Tibial nerve (tissue), 4 donors: ENCODE data around the gene SP140L. TPM values are rescaled to one million over a fixed set of nuclear protein-coding genes. Genes with fewer than 3 reads are reported as not detected.

ENCODE experiments used
- DNase-seq, 2 donors: peaks; one replicate each; pipeline ENCODE4 v3.0.0-alpha.2; 2019; ENCODE audit warnings: low spot score in 2 of 2
- H3K27ac ChIP-seq, 4 donors: fragments of 200-600 bp; sonication (generic) in 3 of 4; one replicate each; pipeline ENCODE4 v1.5.1; 2017 to 2019; ENCODE audit warnings: mild to moderate bottlenecking in 1 of 4
- H3K27me3 ChIP-seq, 2 donors: fragments of 200-600 bp; sonication (generic) in 1 of 2; one replicate each; pipeline versions ENCODE4 v1.5.1 to v1.6.0; 2017 to 2019
- H3K36me3 ChIP-seq, 3 donors: fragments of 200-600 bp; sonication (generic); one replicate each; pipeline ENCODE4 v1.5.1; 2018 to 2019
- H3K4me1 ChIP-seq, 4 donors: fragments of 200-600 bp; sonication (generic) in 3 of 4; one replicate each; pipeline ENCODE4 v1.5.1; 2017 to 2019
- H3K4me3 ChIP-seq, 4 donors: fragments of 200-600 bp; sonication (generic) in 3 of 4; one replicate each; pipeline ENCODE4 v1.5.1; 2017 to 2019; ENCODE audit warnings: mild to moderate bottlenecking in 1 of 4, moderate library complexity in 1 of 4
- H3K9me3 ChIP-seq, 4 donors: fragments of 200-600 bp; sonication (generic) in 3 of 4; one replicate each; pipeline ENCODE4 v1.5.1; 2017 to 2019
- EP300 ChIP-seq, 2 donors: sonication (generic); formaldehyde crosslinking; IDR thresholded peaks; one replicate each; pipeline ENCODE4 v1.6.1; 2017; ENCODE audit warnings: antibody characterized with exemption in 2 of 2, mild to moderate bottlenecking in 1 of 2
- POLR2A ChIP-seq, 2 donors: fragments of 450-650 bp; IDR thresholded peaks; one replicate each; pipeline ENCODE4 v1.6.1; 2017; ENCODE audit warnings: antibody characterized with exemption in 2 of 2, mild to moderate bottlenecking in 2 of 2, moderate library complexity in 2 of 2
- WGBS, 2 donors: methylation state at CpG; one replicate each; pipeline ENCODE4 v1.1.5; 2018; 5-methylcytosine and 5-hydroxymethylcytosine counted together
- total RNA-seq, 4 donors: library from RNA; depleted of rRNA; stranded (reverse); fragments of >200 nt; gene quantifications; one replicate each; pipeline ENCODE4 v1.1.0, GENCODE V29; 2016
- TF ChIP-seq, protein P1 (sequence below), 5 experiments: fragments of 200-600 bp in 3 of 5; fragments of 450-650 bp in 2 of 5; sonication (generic) in 3 of 5; IDR thresholded peaks; one replicate each; pipeline ENCODE4 v1.5.1; 2016 to 2019; ENCODE audit warnings: antibody characterized with exemption in 5 of 5, mild to moderate bottlenecking in 3 of 5, moderate library complexity in 2 of 5

SP140L gene
- total RNA-seq, 4 donors from 2014 or later: 10.7 to 24.3 (median 12.9) TPM

DNA sequence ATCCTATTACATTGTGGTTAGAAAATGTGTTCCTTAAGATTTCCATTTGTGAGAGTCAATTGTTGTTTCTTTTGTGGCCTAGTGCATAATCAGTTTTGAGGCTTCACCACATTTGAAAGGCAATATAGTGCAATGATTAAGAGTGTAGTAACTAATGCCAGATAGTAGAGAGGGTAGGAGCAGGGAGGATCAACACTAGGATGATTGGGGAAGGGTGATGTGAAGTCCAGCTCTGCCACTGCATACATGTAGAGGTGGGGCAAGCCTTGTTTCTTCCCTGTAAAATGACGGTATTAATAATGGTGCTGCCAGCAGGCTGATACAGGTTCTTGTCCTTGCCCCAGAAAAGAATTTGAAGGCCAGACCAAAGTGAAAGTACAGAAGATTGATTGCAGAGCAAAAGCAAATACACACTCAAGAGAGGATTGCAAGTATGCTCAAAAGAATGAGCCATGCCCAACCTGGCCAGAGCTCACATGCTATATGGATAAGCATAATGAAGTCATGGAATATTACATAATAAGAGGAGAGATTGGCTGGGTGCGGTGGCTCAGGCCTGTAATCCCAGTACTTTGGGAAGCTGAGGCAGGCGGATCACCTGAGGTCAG, 97.0 kb downstream of the SP140L start:
- no peaks in the 10 kb centered on the region for H3K27me3 ChIP-seq
- H3K36me3 ChIP-seq: peaks cover 0 to 23% (median 12%) of the 10 kb centered on the region in 3 donors
- H3K4me3 ChIP-seq: peak overlapping the region in 1 of 4 donors; percentile 1
- H3K9me3 ChIP-seq: peaks cover 0 to 5% (median 1%) of the 10 kb centered on the region in 4 donors
- H3K4me1 ChIP-seq: peaks cover 0 to 73% (median 19%) of the 10 kb centered on the region in 4 donors
- 88 to 94% methylated on average over 3 of the region's 3 CpGs for WGBS, 2 donors
- DNase-seq: no peak
- no peak for TF ChIP-seq EP300 (IDR thresholded peaks at IDR 0.05)
- no peak for TF ChIP-seq POLR2A (IDR thresholded peaks at IDR 0.05)
- TF ChIP-seq, protein P1, sequence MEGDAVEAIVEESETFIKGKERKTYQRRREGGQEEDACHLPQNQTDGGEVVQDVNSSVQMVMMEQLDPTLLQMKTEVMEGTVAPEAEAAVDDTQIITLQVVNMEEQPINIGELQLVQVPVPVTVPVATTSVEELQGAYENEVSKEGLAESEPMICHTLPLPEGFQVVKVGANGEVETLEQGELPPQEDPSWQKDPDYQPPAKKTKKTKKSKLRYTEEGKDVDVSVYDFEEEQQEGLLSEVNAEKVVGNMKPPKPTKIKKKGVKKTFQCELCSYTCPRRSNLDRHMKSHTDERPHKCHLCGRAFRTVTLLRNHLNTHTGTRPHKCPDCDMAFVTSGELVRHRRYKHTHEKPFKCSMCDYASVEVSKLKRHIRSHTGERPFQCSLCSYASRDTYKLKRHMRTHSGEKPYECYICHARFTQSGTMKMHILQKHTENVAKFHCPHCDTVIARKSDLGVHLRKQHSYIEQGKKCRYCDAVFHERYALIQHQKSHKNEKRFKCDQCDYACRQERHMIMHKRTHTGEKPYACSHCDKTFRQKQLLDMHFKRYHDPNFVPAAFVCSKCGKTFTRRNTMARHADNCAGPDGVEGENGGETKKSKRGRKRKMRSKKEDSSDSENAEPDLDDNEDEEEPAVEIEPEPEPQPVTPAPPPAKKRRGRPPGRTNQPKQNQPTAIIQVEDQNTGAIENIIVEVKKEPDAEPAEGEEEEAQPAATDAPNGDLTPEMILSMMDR (IDR thresholded peaks at IDR 0.05): no peak
- peak overlapping the region in 1 of 4 donors; percentile 11 for H3K27ac ChIP-seq

DNA sequence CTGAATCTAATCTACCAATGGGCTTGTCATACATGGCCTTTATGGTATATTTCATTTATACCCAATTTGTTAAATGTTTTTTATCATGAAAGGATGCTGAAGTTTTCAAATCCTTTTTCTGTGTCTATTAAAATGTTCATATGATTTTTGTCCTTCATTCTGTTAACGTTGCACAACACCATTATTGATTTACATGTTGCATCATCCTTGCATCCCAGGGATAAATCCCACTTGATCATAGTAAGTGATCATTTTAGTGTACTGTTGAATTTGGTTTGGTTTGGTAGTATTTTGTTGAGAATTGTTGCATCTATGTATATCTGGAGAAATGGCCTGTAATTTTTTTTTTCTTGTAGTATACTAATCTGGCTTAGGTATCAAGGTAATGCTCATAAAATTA, 98.4 kb downstream of the SP140L start:
- peaks cover 0 to 17% (median 6%) of the 10 kb centered on the region in 4 donors for H3K9me3 ChIP-seq
- H3K27ac ChIP-seq: no peak overlapping the region
- TF ChIP-seq, protein P1 (IDR thresholded peaks at IDR 0.05): no peak
- TF ChIP-seq POLR2A (IDR thresholded peaks at IDR 0.05): no peak
- TF ChIP-seq EP300 (IDR thresholded peaks at IDR 0.05): no peak
- H3K4me1 ChIP-seq: peaks cover 0 to 60% (median 11%) of the 10 kb centered on the region in 4 donors
- H3K36me3 ChIP-seq: peaks cover 0 to 37% (median 16%) of the 10 kb centered on the region in 3 donors
- no peak for DNase-seq
- no peak overlapping the region for H3K4me3 ChIP-seq
- no peaks in the 10 kb centered on the region for H3K27me3 ChIP-seq
- WGBS, 2 donors: 71 to 79% methylated on average over 1 of the region's 1 CpG

DNA sequence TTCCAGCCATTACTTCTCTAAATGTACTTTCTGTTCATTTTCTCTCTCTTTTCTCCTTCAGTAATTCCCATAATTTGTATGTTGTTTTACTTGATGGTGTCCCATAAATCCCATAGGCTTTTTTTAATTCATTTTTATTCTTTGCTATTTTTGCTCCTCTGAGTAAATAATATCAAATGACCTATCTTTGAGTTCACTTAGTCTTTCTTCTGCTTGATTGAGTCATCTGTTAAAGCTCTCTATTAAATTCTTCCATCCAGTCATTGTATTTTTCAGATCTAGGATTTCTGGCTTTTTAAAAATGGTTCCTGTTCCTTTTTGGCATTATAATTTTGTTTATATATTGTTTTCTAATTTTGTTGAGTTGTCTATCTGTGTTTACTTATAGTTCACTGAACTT, 102.5 kb downstream of the SP140L start:
- Histone ChIP-seq H3K4me1 (peaks cover 0 to 31% (median 4%) of the 10 kb centered on the region in 4 donors), H3K27ac (no peak overlapping the region), H3K27me3 (no peaks in the 10 kb centered on the region), H3K9me3 (peaks cover 0 to 24% (median 6%) of the 10 kb centered on the region in 4 donors), H3K4me3 (no peak overlapping the region), H3K36me3 (peaks cover 0 to 54% (median 16%) of the 10 kb centered on the region in 3 donors)
- DNase-seq: no peak
- TF ChIP-seq EP300 (IDR thresholded peaks at IDR 0.05) (no peak), POLR2A (IDR thresholded peaks at IDR 0.05) (no peak)
- TF ChIP-seq, protein P1 (IDR thresholded peaks at IDR 0.05): no peak

DNA sequence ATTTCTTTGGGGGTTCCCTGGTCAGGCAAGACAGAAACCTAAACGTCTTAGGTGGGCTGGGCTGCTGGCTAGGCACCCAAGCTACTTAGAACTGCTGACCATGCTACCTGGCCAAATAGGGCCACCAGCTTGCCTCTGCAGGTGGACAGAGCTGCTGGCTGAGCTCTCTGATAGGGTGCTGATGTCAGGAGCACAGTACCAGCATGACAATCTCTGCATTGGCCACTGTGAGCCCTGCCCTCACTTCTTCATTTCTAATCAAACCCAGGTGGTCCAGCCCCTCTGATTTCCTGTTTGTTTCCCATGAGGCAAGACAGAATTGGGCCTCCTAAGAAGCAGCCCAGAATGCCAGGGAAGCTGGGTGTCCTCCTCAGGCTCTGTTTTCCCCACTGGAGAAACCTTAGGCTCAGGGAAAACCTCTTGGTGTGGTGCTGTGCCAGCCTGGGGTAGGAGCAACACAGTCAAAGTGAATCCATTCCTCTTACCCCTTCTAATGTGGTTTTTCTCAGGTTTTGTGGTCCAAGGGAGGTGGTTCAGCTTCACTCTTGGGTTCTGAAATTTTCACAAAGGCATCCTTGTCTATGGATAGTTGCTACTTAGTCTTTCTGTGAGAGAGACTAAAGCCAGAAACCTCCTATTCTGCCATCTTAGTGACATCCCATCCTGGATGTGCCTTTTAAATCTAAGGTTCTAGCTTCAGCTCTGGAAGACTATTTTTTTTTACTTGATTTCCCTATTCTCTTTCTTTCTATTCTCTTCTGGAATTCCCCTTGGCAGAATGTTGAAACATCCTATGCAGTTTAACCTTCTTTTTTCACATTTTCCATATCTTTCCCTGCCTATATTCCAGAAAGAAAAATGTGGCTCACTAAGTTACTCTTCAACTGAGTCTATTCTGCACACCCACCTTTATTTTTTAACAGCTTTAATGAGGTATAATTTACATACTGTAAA, 104.2 kb downstream of the SP140L start:
- H3K4me3 ChIP-seq: no peak overlapping the region
- 100% methylated on average over 1 of the region's 1 CpG; no CpG with 5 or more reads in 1 of the 2 donors for WGBS, 2 donors
- peak overlapping the region in 1 of 4 donors; percentile 10 for H3K27ac ChIP-seq
- peaks cover 0 to 62% (median 16%) of the 10 kb centered on the region in 3 donors for H3K36me3 ChIP-seq
- DNase-seq: no peak
- H3K4me1 ChIP-seq: peaks cover 0 to 20% (median under 1%) of the 10 kb centered on the region in 4 donors
- no peaks in the 10 kb centered on the region for H3K27me3 ChIP-seq
- peaks cover 0 to 31% (median 8%) of the 10 kb centered on the region in 4 donors for H3K9me3 ChIP-seq
- TF ChIP-seq EP300 (IDR thresholded peaks at IDR 0.05) (no peak), POLR2A (IDR thresholded peaks at IDR 0.05) (no peak)
- TF ChIP-seq, protein P1 (IDR thresholded peaks at IDR 0.05): no peak
